Endothelial cell (in vitro differentiated cells): Measurements from ENCODE around the gene RSPRY1. TPM values are rescaled to one million over a fixed set of nuclear protein-coding genes. Genes with fewer than 3 reads are reported as not detected.

ENCODE experiments used
- DNase-seq: peaks from one replicate; pipeline ENCODE4 v3.0.0; 2021; ENCODE audit warnings: low spot score
- H3K27ac Mint-ChIP-seq: one replicate; pipeline ENCODE4 v1.8.0; 2021; ENCODE audit warnings: mixed read lengths, inconsistent platforms; ENCODE audit not compliant: unreplicated experiment
- H3K27me3 Mint-ChIP-seq: one replicate; pipeline ENCODE4 v1.8.0; 2021; ENCODE audit warnings: mild to moderate bottlenecking, moderate library complexity, mixed read lengths, inconsistent platforms; ENCODE audit not compliant: unreplicated experiment
- H3K36me3 Mint-ChIP-seq: one replicate; pipeline ENCODE4 v1.8.0; 2021; ENCODE audit warnings: mild to moderate bottlenecking, low read depth, mixed read lengths, inconsistent platforms; ENCODE audit not compliant: unreplicated experiment
- H3K4me1 Mint-ChIP-seq: one replicate; pipeline ENCODE4 v1.8.0; 2021; ENCODE audit warnings: mild to moderate bottlenecking, mixed read lengths, inconsistent platforms; ENCODE audit not compliant: unreplicated experiment
- H3K4me3 Mint-ChIP-seq: one replicate; pipeline ENCODE4 v1.8.0; 2021; ENCODE audit warnings: mild to moderate bottlenecking, mixed read lengths, inconsistent platforms; ENCODE audit not compliant: unreplicated experiment
- H3K9me3 Mint-ChIP-seq: one replicate; pipeline ENCODE4 v1.8.0; 2021; ENCODE audit warnings: mixed read lengths, inconsistent platforms; ENCODE audit not compliant: unreplicated experiment
- total RNA-seq: library from RNA; stranded (reverse); fragmentation: NEBNext Ultra II Directional; extraction: Animal tissue kit (Norgen Biotek cat#: 25700); gene quantifications from one replicate; pipeline ENCODE4 v1.2.1, GENCODE V29; 2021; ENCODE audit not compliant: unreplicated experiment
- TF ChIP-seq, protein P1 (sequence below): fragments of 200-600 bp; sonication (generic); IDR thresholded peaks from one replicate; pipeline ENCODE4 v1.5.0; 2021; ENCODE audit warnings: antibody characterized with exemption; ENCODE audit not compliant: unreplicated experiment

The RSPRY1 gene
- total RNA-seq, 1 donor from 2014 or later, result 63.0 TPM

DNA sequence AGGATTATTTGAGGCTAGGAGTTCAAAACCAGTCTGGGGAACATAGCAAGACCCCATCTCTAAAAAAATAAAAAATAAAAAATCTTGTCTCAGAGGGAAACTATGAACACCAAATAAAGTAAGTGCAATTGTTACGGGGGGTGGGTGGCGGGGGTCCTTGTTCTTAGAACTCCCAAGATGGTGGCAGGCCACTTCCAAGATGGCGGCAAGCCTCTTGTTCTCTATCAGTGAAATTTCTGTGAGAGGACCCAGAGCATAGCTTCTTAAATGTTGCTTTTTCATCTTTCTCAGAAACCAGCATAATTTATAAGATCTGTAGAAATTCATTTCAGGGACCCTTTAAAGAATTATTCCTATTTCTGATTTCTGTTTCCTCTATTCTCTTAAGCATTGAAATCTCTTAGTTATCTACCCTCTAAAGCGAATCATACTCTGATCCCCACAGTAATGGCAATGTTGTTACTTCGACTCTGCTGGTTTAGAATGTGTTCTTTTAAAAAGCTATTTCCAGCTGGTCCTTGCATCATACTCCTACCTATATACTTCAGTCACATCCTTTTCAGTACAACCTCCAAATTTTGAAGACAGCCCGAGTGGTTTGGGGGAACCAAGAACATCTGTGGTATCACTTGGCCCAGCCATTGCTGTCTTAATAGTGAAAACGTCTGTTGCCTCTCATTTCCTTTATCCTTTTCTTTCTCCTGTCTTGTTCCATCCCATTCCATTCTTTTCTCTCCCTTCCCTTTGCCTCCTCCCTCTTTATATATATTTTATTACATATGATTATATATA lies 16.2 kb downstream of the RSPRY1 start:
- no peak for DNase-seq

DNA sequence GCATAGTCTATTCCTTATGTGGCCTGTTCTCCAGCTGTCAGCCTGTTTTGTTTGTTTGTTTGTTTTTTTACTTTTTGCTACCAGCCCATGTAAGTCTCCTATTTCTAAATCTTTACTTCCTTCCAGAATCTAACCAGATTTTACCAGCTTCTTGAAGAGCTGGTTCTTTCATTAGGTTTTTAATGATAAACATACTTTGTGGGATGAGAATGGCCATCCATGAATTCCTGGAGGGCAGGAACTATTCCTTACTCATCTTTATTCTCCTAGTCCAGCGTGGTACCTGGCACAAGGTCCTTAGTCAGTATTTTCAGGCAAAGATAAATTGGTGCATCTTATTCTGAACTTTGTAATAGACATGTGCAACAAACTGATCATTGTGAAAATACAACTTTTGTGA lies 17.3 kb downstream of the RSPRY1 start:
- DNase-seq, result no peak
- Mint-ChIP-seq H3K4me3 (no peak overlapping the region), H3K27ac (no peak overlapping the region), H3K9me3 (no peaks in the 10 kb centered on the region), H3K36me3 (peaks cover 19% of the 10 kb centered on the region), H3K4me1 (no peaks in the 10 kb centered on the region), H3K27me3 (no peaks in the 10 kb centered on the region)
- TF ChIP-seq, protein P1, sequence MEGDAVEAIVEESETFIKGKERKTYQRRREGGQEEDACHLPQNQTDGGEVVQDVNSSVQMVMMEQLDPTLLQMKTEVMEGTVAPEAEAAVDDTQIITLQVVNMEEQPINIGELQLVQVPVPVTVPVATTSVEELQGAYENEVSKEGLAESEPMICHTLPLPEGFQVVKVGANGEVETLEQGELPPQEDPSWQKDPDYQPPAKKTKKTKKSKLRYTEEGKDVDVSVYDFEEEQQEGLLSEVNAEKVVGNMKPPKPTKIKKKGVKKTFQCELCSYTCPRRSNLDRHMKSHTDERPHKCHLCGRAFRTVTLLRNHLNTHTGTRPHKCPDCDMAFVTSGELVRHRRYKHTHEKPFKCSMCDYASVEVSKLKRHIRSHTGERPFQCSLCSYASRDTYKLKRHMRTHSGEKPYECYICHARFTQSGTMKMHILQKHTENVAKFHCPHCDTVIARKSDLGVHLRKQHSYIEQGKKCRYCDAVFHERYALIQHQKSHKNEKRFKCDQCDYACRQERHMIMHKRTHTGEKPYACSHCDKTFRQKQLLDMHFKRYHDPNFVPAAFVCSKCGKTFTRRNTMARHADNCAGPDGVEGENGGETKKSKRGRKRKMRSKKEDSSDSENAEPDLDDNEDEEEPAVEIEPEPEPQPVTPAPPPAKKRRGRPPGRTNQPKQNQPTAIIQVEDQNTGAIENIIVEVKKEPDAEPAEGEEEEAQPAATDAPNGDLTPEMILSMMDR, result no peak

More for the DNA sequence above, 16.2 kb downstream of the RSPRY1 start:
- Mint-ChIP-seq H3K27me3 (no peaks in the 10 kb centered on the region), H3K36me3 (peaks cover 14% of the 10 kb centered on the region), H3K4me3 (no peak overlapping the region), H3K27ac (no peak overlapping the region), H3K4me1 (no peaks in the 10 kb centered on the region), H3K9me3 (no peaks in the 10 kb centered on the region)
- TF ChIP-seq, protein P1, result no peak

DNA sequence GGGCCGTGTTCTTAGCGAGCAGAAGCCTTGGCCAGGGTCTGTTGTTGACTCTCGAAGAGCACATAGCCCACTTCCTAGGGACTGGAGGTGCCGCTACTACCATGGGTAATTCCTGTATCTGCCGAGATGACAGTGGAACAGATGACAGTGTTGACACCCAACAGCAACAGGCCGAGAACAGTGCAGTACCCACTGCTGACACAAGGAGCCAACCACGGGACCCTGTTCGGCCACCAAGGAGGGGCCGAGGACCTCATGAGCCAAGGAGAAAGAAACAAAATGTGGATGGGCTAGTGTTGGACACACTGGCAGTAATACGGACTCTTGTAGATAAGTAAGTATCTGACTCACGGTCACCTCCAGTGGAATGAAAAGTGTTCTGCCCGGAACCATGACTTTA lies 18.5 kb downstream of the RSPRY1 start:
- H3K4me3 Mint-ChIP-seq, result no peak overlapping the region
- no peaks in the 10 kb centered on the region for H3K4me1 Mint-ChIP-seq
- TF ChIP-seq, protein P1, result peak; percentile 51
- no peaks in the 10 kb centered on the region for H3K9me3 Mint-ChIP-seq
- no peaks in the 10 kb centered on the region for H3K27me3 Mint-ChIP-seq
- no peak overlapping the region for H3K27ac Mint-ChIP-seq
- peak; percentile 9 for DNase-seq
- peaks cover 24% of the 10 kb centered on the region for H3K36me3 Mint-ChIP-seq

DNA sequence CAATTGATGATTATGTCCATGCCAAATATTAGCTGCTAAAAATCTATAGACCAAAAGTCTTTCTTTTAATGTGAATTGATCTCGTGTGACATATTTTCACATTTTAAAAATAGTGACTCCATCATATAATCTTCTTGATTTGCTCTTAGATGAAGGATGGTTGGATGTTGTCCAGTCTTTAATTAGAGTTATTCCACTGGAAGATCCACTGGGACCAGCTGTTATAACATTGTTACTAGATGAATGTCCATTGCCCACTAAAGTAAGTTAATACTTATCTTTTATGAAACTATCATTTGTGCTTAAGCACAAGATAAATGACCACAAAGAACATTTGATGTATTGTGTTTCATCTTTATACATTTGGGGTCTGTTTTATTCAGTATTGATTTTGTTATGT lies 22.8 kb downstream of the RSPRY1 start:
- Mint-ChIP-seq H3K4me3 (peak overlapping the region; percentile 47), H3K9me3 (no peaks in the 10 kb centered on the region), H3K27me3 (no peaks in the 10 kb centered on the region), H3K4me1 (no peaks in the 10 kb centered on the region), H3K27ac (no peak overlapping the region), H3K36me3 (peaks cover 40% of the 10 kb centered on the region)
- TF ChIP-seq, protein P1, result no peak
- no peak for DNase-seq

DNA sequence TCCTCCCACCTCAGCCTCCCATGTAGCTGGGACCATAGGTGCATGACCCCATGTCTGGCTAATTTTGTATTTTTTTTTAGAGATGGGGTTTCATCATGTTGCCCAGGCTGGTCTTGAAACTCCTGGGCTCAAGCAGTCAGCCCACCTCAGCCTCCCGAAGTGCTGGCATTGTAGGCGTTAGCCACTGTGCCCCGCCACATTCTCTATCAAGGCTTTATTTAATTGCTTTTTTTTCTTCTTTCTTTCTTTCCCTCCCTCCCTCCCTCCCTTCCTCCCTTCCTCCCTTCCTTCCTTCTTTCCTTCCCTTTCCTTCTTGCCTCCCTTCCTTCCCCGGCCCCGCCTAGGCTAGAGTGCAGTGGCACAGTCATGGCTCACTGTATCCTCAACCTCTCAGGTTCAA lies 23.7 kb downstream of the RSPRY1 start:
- no peak overlapping the region for H3K27ac Mint-ChIP-seq
- H3K4me1 Mint-ChIP-seq, result no peaks in the 10 kb centered on the region
- no peaks in the 10 kb centered on the region for H3K27me3 Mint-ChIP-seq
- peaks cover 41% of the 10 kb centered on the region for H3K36me3 Mint-ChIP-seq
- H3K4me3 Mint-ChIP-seq, result no peak overlapping the region
- H3K9me3 Mint-ChIP-seq, result no peaks in the 10 kb centered on the region
- DNase-seq, result no peak
- TF ChIP-seq, protein P1, result no peak
